ENCODE results near the gene TBCB. TPM values are rescaled to one million over a fixed set of nuclear protein-coding genes. Genes with fewer than 3 reads are reported as not detected.

TBCB gene
- total RNA-seq, 2 donors from 2014 or later = 158 to 260 TPM

- Histone ChIP-seq H3K9me3 (no peaks in the 10 kb centered on the region), H3K27me3 (replicated peaks; ENCODE audit: insufficient read depth) (no peaks in the 10 kb centered on the region), H3K36me3 (peaks cover 26% of the 10 kb centered on the region), H3K27ac (peak overlapping the region; percentile 98 to 99), H3K4me1 (ENCODE audit: control insufficient read depth in 1 of 2, low read depth in 2 of 2) (peaks cover 12 to 22% of the 10 kb centered on the region in 2 donors), H3K4me3 (peak overlapping the region; percentile 83)
- ATAC-seq (ENCODE audit: insufficient number of reproducible peaks, low FRiP score, low read depth) = peak; percentile 3
- no peak for TF ChIP-seq CTCF (IDR thresholded peaks at IDR 0.05)
- no peak for DNase-seq (ENCODE audit: low spot score)
Observed at GRCh38 chr19:36152019-36152351, 36.7 kb downstream of the TBCB start.

- no peak for DNase-seq (ENCODE audit: low spot score)
- Histone ChIP-seq H3K27me3 (replicated peaks; ENCODE audit: insufficient read depth) (no peaks in the 10 kb centered on the region), H3K4me1 (ENCODE audit: control insufficient read depth in 1 of 2, low read depth in 2 of 2) (peaks cover 12 to 22% of the 10 kb centered on the region in 2 donors), H3K36me3 (peaks cover 21% of the 10 kb centered on the region), H3K9me3 (no peaks in the 10 kb centered on the region), H3K4me3 (peak within 1 kb of the TSS; percentile 83), H3K27ac (peak within 1 kb of the TSS; percentile 98 to 99)
- no peak for TF ChIP-seq CTCF (IDR thresholded peaks at IDR 0.05)
- ATAC-seq (ENCODE audit: insufficient number of reproducible peaks, low FRiP score, low read depth) = peak; percentile 74
Observed at GRCh38 chr19:36152352-36153091, 37.3 kb downstream of the TBCB start, which contains the start of gene COX7A1. Gene COX7A1 (minus strand): TSS chr19:36152447. CDS start chr19:36152407, 40 bp downstream.

- TF ChIP-seq CTCF (IDR thresholded peaks at IDR 0.05) = no peak
- Histone ChIP-seq H3K27me3 (replicated peaks; ENCODE audit: insufficient read depth) (no peaks in the 10 kb centered on the region), H3K27ac (peak overlapping the region; percentile 98 to 99), H3K36me3 (peaks cover 15% of the 10 kb centered on the region), H3K9me3 (no peaks in the 10 kb centered on the region), H3K4me3 (peak overlapping the region; percentile 83), H3K4me1 (ENCODE audit: control insufficient read depth in 1 of 2, low read depth in 2 of 2) (peaks cover 12 to 22% of the 10 kb centered on the region in 2 donors)
- DNase-seq (ENCODE audit: low spot score) (no peak), ATAC-seq (ENCODE audit: insufficient number of reproducible peaks, low FRiP score, low read depth) (no peak)
Observed at GRCh38 chr19:36153126-36153525, 37.9 kb downstream of the TBCB start.

GRCh38 chr19:36160821-36161596 is 45.7 kb downstream of the TBCB start:
- H3K36me3 ChIP-seq = peaks cover 3% of the 10 kb centered on the region
- H3K4me1 ChIP-seq (ENCODE audit: control insufficient read depth in 1 of 2, low read depth in 2 of 2) = no peaks in the 10 kb centered on the region
- ATAC-seq (ENCODE audit: insufficient number of reproducible peaks, low FRiP score, low read depth) (no peak), DNase-seq (ENCODE audit: low spot score) (no peak)
- H3K27me3 ChIP-seq (replicated peaks; ENCODE audit: insufficient read depth) = no peaks in the 10 kb centered on the region
- TF ChIP-seq CTCF (IDR thresholded peaks at IDR 0.05) = no peak
- H3K27ac ChIP-seq = no peak overlapping the region
- no peaks in the 10 kb centered on the region for H3K9me3 ChIP-seq
- no peak overlapping the region for H3K4me3 ChIP-seq

GRCh38 chr19:36163813-36164212 is 48.5 kb downstream of the TBCB start:
- DNase-seq (ENCODE audit: low spot score) (no peak), ATAC-seq (ENCODE audit: insufficient number of reproducible peaks, low FRiP score, low read depth) (no peak)
- Histone ChIP-seq H3K36me3 (peaks cover 3% of the 10 kb centered on the region), H3K4me3 (no peak overlapping the region), H3K27ac (no peak overlapping the region), H3K27me3 (replicated peaks; ENCODE audit: insufficient read depth) (no peaks in the 10 kb centered on the region), H3K4me1 (ENCODE audit: control insufficient read depth in 1 of 2, low read depth in 2 of 2) (peaks cover 0 to 2% of the 10 kb centered on the region in 2 donors), H3K9me3 (no peaks in the 10 kb centered on the region)
- TF ChIP-seq CTCF (IDR thresholded peaks at IDR 0.05) = no peak
